HepG2 (cell line): ENCODE measurements around the gene SEC16A. TPM values are rescaled to one million over a fixed set of nuclear protein-coding genes. Genes with fewer than 3 reads are reported as not detected.

ENCODE experiments used
- ATAC-seq: fragments of 200-7000 bp; cut with Tn5 transposase; 3 replicates; pipeline ENCODE4 v1.9.1; 2020; ENCODE audit warnings: mild to moderate bottlenecking, moderate library complexity
- BruUV-seq: library from RNA; stranded (reverse); fragments of 400-500 nt; replicated peaks from 2 replicates; lab custom pipeline; 2021; lab: Mats Ljungman, UMichigan
- CTCF ChIA-PET: fragments of 300-600 bp; formaldehyde crosslinking; extraction: SDS; loops from one replicate; lab custom pipeline; 2021; ENCODE audit warnings: low total read pairs, inconsistent platforms, low intra/inter-chr PET ratio; lab: Yijun Ruan, JAX
- POLR2A ChIA-PET: fragments of 350-600 bp; sonication (Branson Sonifier 250); formaldehyde crosslinking; loops from one replicate; lab custom pipeline; 2020; ENCODE audit warnings: antibody characterized with exemption, inconsistent platforms; lab: Yijun Ruan, JAX
- DNase-seq: peaks from one replicate; pipeline ENCODE4 v3.0.0-alpha.2; 2015; ENCODE audit warnings: low spot score
- FAIRE-seq: peaks from 3 replicates; lab custom pipeline; 2011; peaks lifted over from hg19 to GRCh38; lab: Jason Lieb, UNC
- H2AFZ ChIP-seq: one replicate; pipeline ENCODE4 v1.6.1; 2011; ENCODE audit warnings: low read length, inconsistent platforms
- H3K27ac ChIP-seq: fragments of 300-600 bp; 3 replicates; pipeline ENCODE4 v1.8.0; 2011; ENCODE audit warnings: mixed run types, mild to moderate bottlenecking, mixed read lengths, low read length, inconsistent platforms; ENCODE audit not compliant: insufficient read depth; ENCODE audit errors: extremely low read length
- H3K27me3 ChIP-seq, 2 experiments: fragments of 200-600 bp in 1 of 2; 2 replicates in 1 of 2; 3 replicates in 1 of 2; pipeline versions ENCODE4 v1.6.0 to v1.8.0; 2011; ENCODE audit warnings: low read length in 2 of 2, mild to moderate bottlenecking in 2 of 2, moderate library complexity in 2 of 2, inconsistent platforms in 1 of 2; ENCODE audit not compliant: insufficient read depth in 2 of 2, control insufficient read depth in 1 of 2
- H3K36me3 ChIP-seq, 2 experiments: fragments of 200-600 bp in 1 of 2; replicated peaks in 1 of 2; 2 replicates in 1 of 2; 3 replicates in 1 of 2; pipeline versions ENCODE4 v1.5.1 to v1.8.0; 2011; ENCODE audit warnings: low read length in 2 of 2, inconsistent platforms in 1 of 2; ENCODE audit not compliant: insufficient read depth in 2 of 2, control insufficient read depth in 1 of 2
- H3K4me1 ChIP-seq: 2 replicates; pipeline ENCODE4 v1.5.1; 2012; ENCODE audit warnings: low read length, inconsistent platforms; ENCODE audit not compliant: insufficient read depth
- H3K4me2 ChIP-seq: 2 replicates; pipeline ENCODE4 v1.6.0; 2011; ENCODE audit warnings: low read depth, low read length, inconsistent platforms
- H3K4me3 ChIP-seq, 3 experiments: fragments of 200-600 bp in 1 of 3; sonication (generic), shearing (Covaris generic) in 1 of 3; replicated peaks in 1 of 3; 2 replicates each; pipeline ENCODE4 v1.5.1; 2011 to 2016; ENCODE audit warnings: low read length in 3 of 3, inconsistent platforms in 2 of 3, low read depth in 2 of 3, mild to moderate bottlenecking in 2 of 3, control low read depth in 1 of 3, mixed read lengths in 1 of 3; ENCODE audit not compliant: insufficient read depth in 1 of 3
- H3K79me2 ChIP-seq: one replicate; pipeline ENCODE4 v1.6.1; 2011; ENCODE audit warnings: low read length, inconsistent platforms; ENCODE audit not compliant: insufficient read depth
- H3K9ac ChIP-seq: 2 replicates; pipeline ENCODE4 v1.6.0; 2011; ENCODE audit warnings: mild to moderate bottlenecking, low read depth, low read length, inconsistent platforms; ENCODE audit not compliant: insufficient read depth
- H3K9me3 ChIP-seq: 2 replicates; pipeline ENCODE4 v1.5.1; 2012; ENCODE audit warnings: mild to moderate bottlenecking, low read length
- H4K20me1 ChIP-seq: 2 replicates; pipeline ENCODE4 v1.6.0; 2011; ENCODE audit warnings: inconsistent platforms, mild to moderate bottlenecking, low read length, moderate library complexity; ENCODE audit not compliant: insufficient read depth
- CBX2 ChIP-seq, 2 experiments: fragments of 200-600 bp in 1 of 2; sonication (generic); formaldehyde crosslinking in 1 of 2; IDR thresholded peaks; 2 replicates each; pipeline versions ENCODE4 v1.7.0 to v1.8.1; 2018 to 2022; ENCODE audit warnings: low read depth in 2 of 2, low read length in 1 of 2, mild to moderate bottlenecking in 1 of 2, missing genetic modification reagents in 1 of 2
- KMT2A ChIP-seq: sonication (generic); formaldehyde crosslinking; IDR thresholded peaks from 2 replicates; pipeline ENCODE4 v1.4.0; 2020; ENCODE audit warnings: missing genetic modification reagents
- PITX1 ChIP-seq: sonication (generic); formaldehyde crosslinking; IDR thresholded peaks from 2 replicates; pipeline ENCODE4 v1.5.1; 2020; ENCODE audit warnings: mild to moderate bottlenecking, missing genetic modification reagents
- XRCC5 ChIP-seq: fragments of 200-400 bp; formaldehyde crosslinking; optimal IDR thresholded peaks from 2 replicates; pipeline ENCODE3; 2017; ENCODE audit warnings: mild to moderate bottlenecking, low read length
- ZBTB21 ChIP-seq: sonication (generic); formaldehyde crosslinking; IDR thresholded peaks from 2 replicates; pipeline ENCODE4 v1.4.0; 2020; ENCODE audit warnings: missing genetic modification reagents
- ZNF329 ChIP-seq: sonication (generic); formaldehyde crosslinking; IDR thresholded peaks from 2 replicates; pipeline ENCODE4 v1.9.0; 2021; ENCODE audit warnings: low read depth, mild to moderate bottlenecking, missing genetic modification reagents
- ZNF572 ChIP-seq: sonication (generic); formaldehyde crosslinking; IDR thresholded peaks from 2 replicates; pipeline ENCODE4 v1.5.1; 2020; ENCODE audit warnings: mild to moderate bottlenecking, missing genetic modification reagents
- WGBS: methylation state at CpG from one replicate; pipeline ENCODE4 v1.1.6; 2017; ENCODE audit warnings: low lambda C conversion rate; 5-methylcytosine and 5-hydroxymethylcytosine counted together
- in situ Hi-C: cut with HindIII; loops from 2 replicates; pipeline ENCODE4 v1.10.0; 2017; ENCODE audit warnings: low pct_unique_long_range_greater_than_20kb; ENCODE audit not compliant: extremely low pct_ligation_motif_present
- intact Hi-C: fragments of 100-400 bp; cut with micrococcal nuclease; formaldehyde crosslinking; loops from one replicate; pipeline ENCODE4 v1.10.0; 2022; ENCODE audit not compliant: unreplicated experiment
- polyA plus RNA-seq, 8 experiments: library from polyadenylated mRNA; depleted of rRNA in 3 of 8; stranded (reverse) in 7 of 8; unstranded in 1 of 8; fragments of >200 nt; fragmentation: Illumina TruSeq in 4 of 8; extraction: Trizol in 4 of 8; gene quantifications; 2 replicates each; pipeline versions ENCODE4 v1.2.1 to v1.2.3, GENCODE V29; 2011 to 2016; ENCODE audit warnings: low read depth in 4 of 8, missing spikeins in 1 of 8, mixed read lengths in 1 of 8; ENCODE audit not compliant: insufficient read depth in 1 of 8
- total RNA-seq, 5 experiments: library from RNA; depleted of rRNA; stranded (reverse); fragments of >200 nt; fragmentation: Illumina TruSeq; extraction: Trizol; gene quantifications; 2 replicates each; pipeline ENCODE4 v1.2.3, GENCODE V29; 2016; ENCODE audit warnings: low read depth in 1 of 5
- TF ChIP-seq, protein P1 (sequence below): sonication (generic); formaldehyde crosslinking; IDR thresholded peaks from one replicate; pipeline ENCODE4 v1.5.1; 2020; ENCODE audit warnings: mild to moderate bottlenecking, missing genetic modification reagents; ENCODE audit errors: not compliant biosample characterization

The SEC16A gene
- total and polyA plus RNA-seq, 2 of the 13 experiments (the other 11 are each of a cell fraction or from before 2014, with no cell fraction given): 15.9 to 18.9 TPM

DNA sequence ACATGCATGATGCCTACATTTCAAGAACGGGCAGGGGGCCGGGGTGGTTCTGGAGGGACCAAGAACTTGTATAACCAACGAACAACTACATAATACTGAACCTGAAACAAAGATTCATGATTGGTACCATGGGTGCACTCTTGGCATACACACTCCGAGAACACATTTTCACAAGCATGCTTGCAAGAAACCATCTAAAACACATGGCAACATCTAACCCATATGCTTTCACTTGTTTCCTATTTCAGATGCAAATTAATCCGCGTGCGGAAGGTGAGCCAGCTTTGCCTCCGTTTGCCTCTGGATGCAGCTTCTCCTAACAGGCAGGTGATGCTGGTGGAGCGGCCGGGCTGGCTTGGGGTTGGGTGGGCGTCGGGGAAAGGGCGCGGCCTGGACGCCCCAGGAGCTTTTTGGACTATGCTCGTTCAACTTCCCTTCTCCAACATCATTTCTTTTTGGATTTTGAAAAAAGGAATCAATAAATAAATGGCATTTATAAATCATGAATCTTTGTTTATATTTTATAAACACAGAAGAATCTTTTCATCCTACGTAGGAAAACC lies 12.5 kb upstream of the SEC16A start:
- Histone ChIP-seq H3K27me3 (peaks cover 4 to 24% of the 10 kb centered on the region in 2 experiments; a peak in 3 of 5 replicates), H3K36me3 (no peaks in the 10 kb centered on the region), H3K4me3 (no peak overlapping the region)
- ATAC-seq: no peak
- no peak for FAIRE-seq
- TF ChIP-seq ZBTB21 (CRISPR knock-in tag): no peak
- TF ChIP-seq XRCC5: no peak
- no peak for TF ChIP-seq CBX2 (IDR thresholded peaks at IDR 0.05; ENCODE audit: low read depth, low read length)
- TF ChIP-seq CBX2 (CRISPR knock-in tag; IDR thresholded peaks at IDR 0.05; ENCODE audit: low read depth): no peak
- TF ChIP-seq, protein P1, sequence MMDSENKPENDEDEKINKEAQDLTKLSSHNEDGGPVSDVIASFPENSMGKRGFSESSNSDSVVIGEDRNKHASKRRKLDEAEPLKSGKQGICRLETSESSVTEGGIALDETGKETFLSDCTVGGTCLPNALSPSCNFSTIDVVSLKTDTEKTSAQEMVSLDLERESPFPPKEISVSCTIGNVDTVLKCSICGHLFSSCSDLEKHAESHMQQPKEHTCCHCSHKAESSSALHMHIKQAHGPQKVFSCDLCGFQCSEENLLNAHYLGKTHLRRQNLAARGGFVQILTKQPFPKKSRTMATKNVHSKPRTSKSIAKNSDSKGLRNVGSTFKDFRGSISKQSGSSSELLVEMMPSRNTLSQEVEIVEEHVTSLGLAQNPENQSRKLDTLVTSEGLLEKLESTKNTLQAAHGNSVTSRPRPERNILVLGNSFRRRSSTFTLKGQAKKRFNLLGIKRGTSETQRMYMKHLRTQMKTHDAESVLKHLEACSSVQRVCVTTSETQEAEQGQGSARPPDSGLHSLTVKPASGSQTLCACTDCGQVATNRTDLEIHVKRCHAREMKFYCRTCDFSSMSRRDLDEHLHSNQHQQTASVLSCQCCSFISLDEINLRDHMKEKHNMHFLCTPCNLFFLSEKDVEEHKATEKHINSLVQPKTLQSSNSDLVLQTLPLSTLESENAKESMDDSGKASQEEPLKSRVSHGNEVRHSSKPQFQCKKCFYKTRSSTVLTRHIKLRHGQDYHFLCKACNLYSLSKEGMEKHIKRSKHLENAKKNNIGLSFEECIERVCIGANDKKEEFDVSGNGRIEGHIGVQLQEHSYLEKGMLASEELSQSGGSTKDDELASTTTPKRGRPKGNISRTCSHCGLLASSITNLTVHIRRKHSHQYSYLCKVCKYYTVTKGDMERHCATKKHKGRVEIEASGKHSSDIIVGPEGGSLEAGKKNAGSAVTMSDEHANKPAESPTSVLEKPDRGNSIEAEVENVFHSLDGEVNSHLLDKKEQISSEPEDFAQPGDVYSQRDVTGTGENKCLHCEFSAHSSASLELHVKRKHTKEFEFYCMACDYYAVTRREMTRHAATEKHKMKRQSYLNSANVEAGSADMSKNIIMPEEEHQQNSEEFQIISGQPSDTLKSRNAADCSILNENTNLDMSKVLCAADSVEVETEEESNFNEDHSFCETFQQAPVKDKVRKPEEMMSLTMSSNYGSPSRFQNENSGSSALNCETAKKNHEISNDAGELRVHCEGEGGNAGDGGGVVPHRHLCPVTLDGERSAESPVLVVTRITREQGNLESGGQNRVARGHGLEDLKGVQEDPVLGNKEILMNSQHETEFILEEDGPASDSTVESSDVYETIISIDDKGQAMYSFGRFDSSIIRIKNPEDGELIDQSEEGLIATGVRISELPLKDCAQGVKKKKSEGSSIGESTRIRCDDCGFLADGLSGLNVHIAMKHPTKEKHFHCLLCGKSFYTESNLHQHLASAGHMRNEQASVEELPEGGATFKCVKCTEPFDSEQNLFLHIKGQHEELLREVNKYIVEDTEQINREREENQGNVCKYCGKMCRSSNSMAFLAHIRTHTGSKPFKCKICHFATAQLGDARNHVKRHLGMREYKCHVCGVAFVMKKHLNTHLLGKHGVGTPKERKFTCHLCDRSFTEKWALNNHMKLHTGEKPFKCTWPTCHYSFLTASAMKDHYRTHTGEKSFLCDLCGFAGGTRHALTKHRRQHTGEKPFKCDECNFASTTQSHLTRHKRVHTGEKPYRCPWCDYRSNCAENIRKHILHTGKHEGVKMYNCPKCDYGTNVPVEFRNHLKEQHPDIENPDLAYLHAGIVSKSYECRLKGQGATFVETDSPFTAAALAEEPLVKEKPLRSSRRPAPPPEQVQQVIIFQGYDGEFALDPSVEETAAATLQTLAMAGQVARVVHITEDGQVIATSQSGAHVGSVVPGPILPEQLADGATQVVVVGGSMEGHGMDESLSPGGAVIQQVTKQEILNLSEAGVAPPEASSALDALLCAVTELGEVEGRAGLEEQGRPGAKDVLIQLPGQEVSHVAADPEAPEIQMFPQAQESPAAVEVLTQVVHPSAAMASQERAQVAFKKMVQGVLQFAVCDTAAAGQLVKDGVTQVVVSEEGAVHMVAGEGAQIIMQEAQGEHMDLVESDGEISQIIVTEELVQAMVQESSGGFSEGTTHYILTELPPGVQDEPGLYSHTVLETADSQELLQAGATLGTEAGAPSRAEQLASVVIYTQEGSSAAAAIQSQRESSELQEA (CRISPR knock-in tag): no peak
- TF ChIP-seq KMT2A (CRISPR knock-in tag): no peak
- TF ChIP-seq PITX1 (CRISPR knock-in tag): no peak
- no peak for TF ChIP-seq ZNF572 (CRISPR knock-in tag)
- TF ChIP-seq ZNF329: no peak
- TF ChIP-seq, all 625 proteins: peak for 0
- intact Hi-C loops: no loop called here
- H3K4me1 ChIP-seq: no peaks in the 10 kb centered on the region
- CTCF ChIA-PET: no interaction called here
- no peak overlapping the region for H3K9ac ChIP-seq
- POLR2A ChIA-PET: interaction anchor here (0.5 kb wide), 1 partner anchor 415 kb away, joined by 3 read pairs; no protein-coding TSS in a partner anchor
- no peak overlapping the region for H3K4me2 ChIP-seq
- no peaks in the 10 kb centered on the region for H3K9me3 ChIP-seq
- no peaks in the 10 kb centered on the region for H3K79me2 ChIP-seq
- no peak overlapping the region for H2AFZ ChIP-seq
- BruUV-seq: no TSS peak
- no peak for DNase-seq
- H4K20me1 ChIP-seq: peaks cover 2% of the 10 kb centered on the region; the same call in 1 of the 2 replicates
- in situ Hi-C loops: no loop called here
- 86% methylated on average over 17 of the region's 17 CpGs for WGBS
- no peak overlapping the region for H3K27ac ChIP-seq
